MCF 10A (cell line): ENCODE measurements around the gene GMDS. TPM values are rescaled to one million over a fixed set of nuclear protein-coding genes. Genes with fewer than 3 reads are reported as not detected.

ENCODE experiments used
- BruUV-seq: library from RNA; stranded (reverse); fragments of 400-500 nt; replicated peaks from 2 replicates; lab custom pipeline; 2021; lab: Mats Ljungman, UMichigan
- CTCF ChIA-PET: fragments of 300-600 bp; sonication (Branson Sonifier 250); formaldehyde crosslinking; extraction: SDS; loops from one replicate; lab custom pipeline; 2021; ENCODE audit warnings: antibody characterized with exemption, inconsistent platforms; lab: Yijun Ruan, JAX
- POLR2A ChIA-PET: fragments of 300-600, 350-650 bp; sonication (Branson Sonifier 250); formaldehyde crosslinking; extraction: SDS; loops from one replicate; lab custom pipeline; 2020; ENCODE audit warnings: antibody characterized with exemption, inconsistent platforms; lab: Yijun Ruan, JAX
- DNase-seq: peaks from one replicate; pipeline ENCODE4 v3.0.0-alpha.2; 2018; ENCODE audit not compliant: unreplicated experiment
- H3K27ac Mint-ChIP-seq: one replicate; pipeline ENCODE4 v1.8.0; 2022; ENCODE audit warnings: mild to moderate bottlenecking, low read depth, mixed read lengths; ENCODE audit not compliant: unreplicated experiment
- H3K27me3 Mint-ChIP-seq: one replicate; pipeline ENCODE4 v1.8.0; 2022; ENCODE audit warnings: mixed read lengths; ENCODE audit not compliant: insufficient read depth, unreplicated experiment
- H3K36me3 Mint-ChIP-seq: one replicate; pipeline ENCODE4 v1.8.0; 2022; ENCODE audit warnings: mild to moderate bottlenecking, moderate library complexity, mixed read lengths; ENCODE audit not compliant: insufficient read depth, unreplicated experiment
- H3K4me1 Mint-ChIP-seq: one replicate; pipeline ENCODE4 v1.8.0; 2022; ENCODE audit warnings: mixed read lengths; ENCODE audit not compliant: insufficient read depth, unreplicated experiment
- H3K4me3 Mint-ChIP-seq: one replicate; pipeline ENCODE4 v1.8.0; 2022; ENCODE audit warnings: mild to moderate bottlenecking, moderate library complexity, mixed read lengths; ENCODE audit not compliant: unreplicated experiment
- H3K9me3 Mint-ChIP-seq: one replicate; pipeline ENCODE4 v1.8.0; 2022; ENCODE audit warnings: mixed read lengths; ENCODE audit not compliant: unreplicated experiment
- CTCF ChIP-seq: fragments of 200-600 bp; IDR thresholded peaks from one replicate; pipeline ENCODE4 v1.8.0; 2022; ENCODE audit warnings: antibody characterized with exemption, mild to moderate bottlenecking; ENCODE audit not compliant: unreplicated experiment
- intact Hi-C: fragments of 100-400 bp; cut with micrococcal nuclease; formaldehyde crosslinking; loops from 2 replicates; pipeline ENCODE4 v1.14.1; 2022
- total RNA-seq: library from RNA; stranded (reverse); gene quantifications from 2 replicates; pipeline ENCODE4 v1.2.3, GENCODE V29; 2022

GMDS gene
- total RNA-seq, 1 experiment from 2014 or later = 24.9 TPM

GRCh38 chr6:1612299-1612973 lies 633.0 kb downstream of the GMDS start:
- Mint-ChIP-seq H3K36me3 (peaks cover 7% of the 10 kb centered on the region), H3K4me1 (no peaks in the 10 kb centered on the region), H3K27me3 (no peaks in the 10 kb centered on the region), H3K9me3 (no peaks in the 10 kb centered on the region), H3K27ac (peak overlapping the region; percentile 97), H3K4me3 (peak overlapping the region; percentile 92)
- intact Hi-C loops = loop anchor here (1.0 to 5.0 kb wide), 4 partner anchors 74 to 492 kb away; no protein-coding TSS in a partner anchor
- ChIA-PET CTCF (interaction anchor here (0.6 to 3.5 kb wide), 14 partner anchors 14 to 1310 kb away, joined by 3 to 24 read pairs (median 4); no protein-coding TSS in a partner anchor), POLR2A (interaction anchor here (0.6 to 3.8 kb wide), 23 partner anchors 12 to 1206 kb away, joined by 3 to 68 read pairs (median 4); no protein-coding TSS in a partner anchor)
- DNase-seq = peak; percentile 35
- BruUV-seq = TSS peak; percentile 75
- no peak for TF ChIP-seq CTCF

GRCh38 chr6:1611572-1612298 lies 633.7 kb downstream of the GMDS start:
- peak; percentile 47 for DNase-seq

GRCh38 chr6:1611322-1611571 lies 634.2 kb downstream of the GMDS start:
- H3K27me3 Mint-ChIP-seq = no peaks in the 10 kb centered on the region
- DNase-seq = peak; percentile 38

More at GRCh38 chr6:1611572-1612298, 633.7 kb downstream of the GMDS start:
- H3K36me3 Mint-ChIP-seq = peaks cover 7% of the 10 kb centered on the region
- CTCF ChIA-PET = interaction anchor here (0.6 to 3.5 kb wide), 16 partner anchors 14 to 1311 kb away, joined by 3 to 24 read pairs (median 4); no protein-coding TSS in a partner anchor
- no peaks in the 10 kb centered on the region for H3K4me1 Mint-ChIP-seq
- H3K27ac Mint-ChIP-seq = peak overlapping the region; percentile 97
- no peaks in the 10 kb centered on the region for H3K27me3 Mint-ChIP-seq
- BruUV-seq = no TSS peak
- H3K9me3 Mint-ChIP-seq = no peaks in the 10 kb centered on the region
- H3K4me3 Mint-ChIP-seq = peak overlapping the region; percentile 92
- intact Hi-C loops = loop anchor here (1.0 to 5.0 kb wide), 4 partner anchors 75 to 493 kb away; no protein-coding TSS in a partner anchor
- POLR2A ChIA-PET = interaction anchor here (0.5 to 3.8 kb wide), 26 partner anchors 13 to 1206 kb away, joined by 3 to 68 read pairs (median 4); no protein-coding TSS in a partner anchor
- peak; percentile 3 for TF ChIP-seq CTCF

More at GRCh38 chr6:1611322-1611571, 634.2 kb downstream of the GMDS start:
- no peak overlapping the region for H3K27ac Mint-ChIP-seq
- POLR2A ChIA-PET = interaction anchor here (0.5 to 3.8 kb wide), 20 partner anchors 13 to 1189 kb away, joined by 3 to 68 read pairs (median 4); no protein-coding TSS in a partner anchor
- TF ChIP-seq CTCF = peak; percentile 26
- CTCF ChIA-PET = interaction anchor here (0.8 to 3.5 kb wide), 8 partner anchors 16 to 1023 kb away, joined by 3 to 24 read pairs (median 7); no protein-coding TSS in a partner anchor
- H3K4me3 Mint-ChIP-seq = peak overlapping the region; percentile 92
- peaks cover 7% of the 10 kb centered on the region for H3K36me3 Mint-ChIP-seq
- intact Hi-C loops = loop anchor here (5.0 kb wide), 1 partner anchor 181 kb away; no protein-coding TSS in a partner anchor
- no peaks in the 10 kb centered on the region for H3K9me3 Mint-ChIP-seq
- H3K4me1 Mint-ChIP-seq = no peaks in the 10 kb centered on the region
- BruUV-seq = no TSS peak
